Tibial nerve (tissue), 3 donors: ENCODE results near the gene ASCC2.

ENCODE experiments used
- POLR2A ChIP-seq, 2 donors: fragments of 450-650 bp; IDR thresholded peaks; one replicate each; pipeline ENCODE4 v1.6.1; 2017; ENCODE audit warnings: antibody characterized with exemption in 2 of 2, mild to moderate bottlenecking in 2 of 2, moderate library complexity in 2 of 2
- TF ChIP-seq, protein P1 (sequence below), 5 experiments: fragments of 200-600 bp in 3 of 5; fragments of 450-650 bp in 2 of 5; sonication (generic) in 3 of 5; IDR thresholded peaks; one replicate each; pipeline ENCODE4 v1.5.1; 2016 to 2019; ENCODE audit warnings: antibody characterized with exemption in 5 of 5, mild to moderate bottlenecking in 3 of 5, moderate library complexity in 2 of 5

DNA sequence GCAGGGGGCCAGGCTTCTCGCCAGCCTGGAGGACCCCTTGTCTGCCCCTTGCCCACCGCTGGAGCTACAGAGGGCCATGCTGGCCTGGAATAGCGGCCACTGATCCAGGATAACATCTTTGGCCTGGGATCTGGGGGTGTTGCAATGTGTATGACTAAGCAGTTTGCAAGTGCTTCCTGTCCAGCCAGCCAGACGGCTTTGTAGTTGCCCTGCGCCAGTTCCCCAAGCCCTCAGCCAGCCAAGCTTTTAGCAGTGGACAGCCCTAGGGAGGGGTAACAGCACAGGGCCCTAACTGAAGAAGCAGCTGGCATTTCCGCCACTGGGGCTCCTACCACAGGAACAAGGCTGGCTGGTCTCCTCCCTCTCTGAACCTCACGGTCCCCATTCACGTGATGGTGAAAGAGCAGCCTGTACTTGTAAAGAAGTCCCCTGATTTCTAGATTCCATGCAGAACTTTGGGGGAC, 38.8 kb downstream of the ASCC2 start:
- TF ChIP-seq, protein P1, sequence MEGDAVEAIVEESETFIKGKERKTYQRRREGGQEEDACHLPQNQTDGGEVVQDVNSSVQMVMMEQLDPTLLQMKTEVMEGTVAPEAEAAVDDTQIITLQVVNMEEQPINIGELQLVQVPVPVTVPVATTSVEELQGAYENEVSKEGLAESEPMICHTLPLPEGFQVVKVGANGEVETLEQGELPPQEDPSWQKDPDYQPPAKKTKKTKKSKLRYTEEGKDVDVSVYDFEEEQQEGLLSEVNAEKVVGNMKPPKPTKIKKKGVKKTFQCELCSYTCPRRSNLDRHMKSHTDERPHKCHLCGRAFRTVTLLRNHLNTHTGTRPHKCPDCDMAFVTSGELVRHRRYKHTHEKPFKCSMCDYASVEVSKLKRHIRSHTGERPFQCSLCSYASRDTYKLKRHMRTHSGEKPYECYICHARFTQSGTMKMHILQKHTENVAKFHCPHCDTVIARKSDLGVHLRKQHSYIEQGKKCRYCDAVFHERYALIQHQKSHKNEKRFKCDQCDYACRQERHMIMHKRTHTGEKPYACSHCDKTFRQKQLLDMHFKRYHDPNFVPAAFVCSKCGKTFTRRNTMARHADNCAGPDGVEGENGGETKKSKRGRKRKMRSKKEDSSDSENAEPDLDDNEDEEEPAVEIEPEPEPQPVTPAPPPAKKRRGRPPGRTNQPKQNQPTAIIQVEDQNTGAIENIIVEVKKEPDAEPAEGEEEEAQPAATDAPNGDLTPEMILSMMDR (IDR thresholded peaks at IDR 0.05): peak in 2 of 5 experiments; percentile 18 to 21
- no peak for TF ChIP-seq POLR2A (IDR thresholded peaks at IDR 0.05)
